Astrocyte of the cerebellum (primary cell): ENCODE results near the gene TNNC1.

Source experiments
- DNase-seq: peaks from one replicate; pipeline ENCODE4 v3.0.0-alpha.2; 2011; ENCODE audit warnings: low read depth
- H3K4me3 ChIP-seq: 2 replicates; pipeline ENCODE4 v1.5.1; 2011; ENCODE audit warnings: mild to moderate bottlenecking, low read depth, low read length, moderate library complexity
- CTCF ChIP-seq: IDR thresholded peaks from 2 replicates; pipeline ENCODE4 v1.5.1; 2012; ENCODE audit warnings: low read length, low read depth, moderate library complexity, mild to moderate bottlenecking; ENCODE audit errors: missing control alignments
- in situ Hi-C: cut with HindIII; loops from 2 replicates; pipeline ENCODE4 v1.10.0; 2017; ENCODE audit warnings: low sequenced_read_pairs

TNNC1 gene

GRCh38 chr3:52438579-52439425 lies 15.0 kb downstream of the TNNC1 start:
- no peak overlapping the region for H3K4me3 ChIP-seq
- DNase-seq, result no peak
- in situ Hi-C loops, result no loop called here
- TF ChIP-seq CTCF, result no peak

- no peak for DNase-seq
- no peak for TF ChIP-seq CTCF
- in situ Hi-C loops, result no loop called here
- no peak overlapping the region for H3K4me3 ChIP-seq
Measured at GRCh38 chr3:52438104-52438376, 15.8 kb downstream of the TNNC1 start.

- no peak overlapping the region for H3K4me3 ChIP-seq
- DNase-seq, result no peak
Measured at GRCh38 chr3:52437326-52438103, 16.3 kb downstream of the TNNC1 start.

GRCh38 chr3:52436500-52437149 lies 17.2 kb downstream of the TNNC1 start:
- H3K4me3 ChIP-seq, result no peak overlapping the region
- in situ Hi-C loops, result no loop called here
- no peak for TF ChIP-seq CTCF
- DNase-seq, result no peak

More at GRCh38 chr3:52437326-52438103, 16.3 kb downstream of the TNNC1 start:
- no peak for TF ChIP-seq CTCF
- in situ Hi-C loops, result no loop called here

GRCh38 chr3:52435246-52436101 lies 18.4 kb downstream of the TNNC1 start:
- in situ Hi-C loops, result no loop called here
- no peak for DNase-seq
- no peak for TF ChIP-seq CTCF
- H3K4me3 ChIP-seq, result no peak overlapping the region

- H3K4me3 ChIP-seq, result no peak overlapping the region
- TF ChIP-seq CTCF, result no peak
- in situ Hi-C loops, result no loop called here
- no peak for DNase-seq
Measured at GRCh38 chr3:52434491-52435115, 19.2 kb downstream of the TNNC1 start.
